Caco-2 (cell line): ENCODE measurements around the gene POU3F3. TPM values are rescaled to one million over a fixed set of nuclear protein-coding genes. Genes with fewer than 3 reads are reported as not detected.

Experiments
- BruUV-seq: library from RNA; stranded (reverse); fragments of 400-500 nt; replicated peaks from 2 replicates; lab custom pipeline; 2021; lab: Mats Ljungman, UMichigan
- CTCF ChIA-PET: fragments of 300-600 bp; sonication (Branson Sonifier 250); formaldehyde crosslinking; loops from one replicate; lab custom pipeline; 2022; ENCODE audit warnings: antibody characterized with exemption; lab: Charles Lee
- POLR2A ChIA-PET: fragments of 300-600 bp; sonication (Branson Sonifier 250); formaldehyde crosslinking; loops from one replicate; lab custom pipeline; 2022; ENCODE audit warnings: antibody characterized with exemption; lab: Charles Lee
- DNase-seq, 2 experiments: peaks; one replicate each; pipeline versions ENCODE4 v3.0.0 to v3.0.0-alpha.2; 2020 to 2022
- H3K27me3 ChIP-seq: replicated peaks from 2 replicates; pipeline ENCODE4 v1.6.0; 2011; ENCODE audit warnings: low read length; ENCODE audit not compliant: control insufficient read depth, insufficient read depth
- H3K36me3 ChIP-seq: 2 replicates; pipeline ENCODE4 v1.5.1; 2011; ENCODE audit warnings: low read length; ENCODE audit not compliant: control insufficient read depth, insufficient read depth
- H3K4me1 ChIP-seq: fragments of 250-450 bp; sonication (Bioruptor Pico); 2 replicates; pipeline ENCODE4 v1.5.1; 2020; ENCODE audit warnings: mild to moderate bottlenecking
- H3K4me3 ChIP-seq: 2 replicates; pipeline ENCODE4 v1.5.1; 2011; ENCODE audit warnings: low read depth, mild to moderate bottlenecking, control low read depth, low read length
- H3K9me3 ChIP-seq: fragments of 250-450 bp; sonication (Bioruptor Pico); 2 replicates; pipeline ENCODE4 v1.5.1; 2020; ENCODE audit warnings: mild to moderate bottlenecking, moderate library complexity
- H3K27ac Mint-ChIP-seq: one replicate; pipeline ENCODE4 v1.8.0; 2022; ENCODE audit warnings: mixed read lengths; ENCODE audit not compliant: unreplicated experiment
- H3K27me3 Mint-ChIP-seq: one replicate; pipeline ENCODE4 v1.8.0; 2022; ENCODE audit warnings: mixed read lengths; ENCODE audit not compliant: insufficient read depth, unreplicated experiment
- H3K36me3 Mint-ChIP-seq: one replicate; pipeline ENCODE4 v1.8.0; 2022; ENCODE audit warnings: mild to moderate bottlenecking, mixed read lengths; ENCODE audit not compliant: insufficient read depth, unreplicated experiment
- H3K4me1 Mint-ChIP-seq: one replicate; pipeline ENCODE4 v1.8.0; 2022; ENCODE audit warnings: low read depth, mixed read lengths; ENCODE audit not compliant: unreplicated experiment
- H3K4me3 Mint-ChIP-seq: one replicate; pipeline ENCODE4 v1.8.0; 2022; ENCODE audit warnings: mild to moderate bottlenecking, moderate library complexity, mixed read lengths; ENCODE audit not compliant: unreplicated experiment
- H3K9me3 Mint-ChIP-seq: one replicate; pipeline ENCODE4 v1.8.0; 2022; ENCODE audit warnings: mixed read lengths; ENCODE audit not compliant: unreplicated experiment
- CTCF ChIP-seq, 2 experiments: fragments of 200-600 bp in 1 of 2; IDR thresholded peaks; 1 replicate in 1 of 2; 2 replicates in 1 of 2; pipeline versions ENCODE4 v1.5.1 to v1.8.0; 2011 to 2022; ENCODE audit warnings: antibody characterized with exemption in 1 of 2, control low read depth in 1 of 2, inconsistent platforms in 1 of 2, low read depth in 1 of 2, low read length in 1 of 2, mild to moderate bottlenecking in 1 of 2, moderate library complexity in 1 of 2; ENCODE audit not compliant: insufficient read depth in 1 of 2, severe bottlenecking in 1 of 2, unreplicated experiment in 1 of 2
- intact Hi-C: fragments of 100-400 bp; cut with micrococcal nuclease; formaldehyde crosslinking; loops from one replicate; pipeline ENCODE4 v1.10.0; 2022; ENCODE audit not compliant: unreplicated experiment
- total RNA-seq: library from RNA; stranded (reverse); gene quantifications from 2 replicates; pipeline ENCODE4 v1.2.3, GENCODE V29; 2022

Gene POU3F3
- total RNA-seq, 1 experiment from 2014 or later, result not detected

GRCh38 chr2:104872866-104873688 lies 19.2 kb downstream of the POU3F3 start:
- no peaks in the 10 kb centered on the region for H3K4me1 Mint-ChIP-seq
- intact Hi-C loops, result loop anchor here (5.0 to 10.0 kb wide), 3 partner anchors 458 to 1711 kb away; no protein-coding TSS in a partner anchor
- peaks cover 3% of the 10 kb centered on the region for H3K27me3 ChIP-seq
- no peaks in the 10 kb centered on the region for H3K36me3 Mint-ChIP-seq
- H3K9me3 ChIP-seq, result no peaks in the 10 kb centered on the region
- no peaks in the 10 kb centered on the region for H3K9me3 Mint-ChIP-seq
- H3K27ac Mint-ChIP-seq, result no peak overlapping the region
- CTCF ChIA-PET, result no interaction called here
- TF ChIP-seq CTCF (IDR thresholded peaks at IDR 0.05; ENCODE audit: insufficient read depth in 1 of 2, low read depth in 1 of 2, low read length in 1 of 2, severe bottlenecking in 1 of 2, unreplicated experiment in 1 of 2), result peak; percentile 59 to 65
- POLR2A ChIA-PET, result no interaction called here
- H3K4me3 Mint-ChIP-seq, result peak overlapping the region; percentile 54
- H3K4me3 ChIP-seq, result peak overlapping the region; percentile 37
- peak; percentile 67 to 70 for DNase-seq
- peaks cover 20% of the 10 kb centered on the region for H3K27me3 Mint-ChIP-seq
- BruUV-seq, result no TSS peak
- peaks cover 4% of the 10 kb centered on the region for H3K4me1 ChIP-seq
- no peaks in the 10 kb centered on the region for H3K36me3 ChIP-seq

- ChIA-PET POLR2A (no interaction called here), CTCF (no interaction called here)
- peaks cover 3% of the 10 kb centered on the region for H3K27me3 ChIP-seq
- Mint-ChIP-seq H3K4me1 (no peaks in the 10 kb centered on the region), H3K27ac (no peak overlapping the region), H3K36me3 (no peaks in the 10 kb centered on the region), H3K9me3 (no peaks in the 10 kb centered on the region), H3K4me3 (peak overlapping the region; percentile 54), H3K27me3 (peaks cover 18% of the 10 kb centered on the region)
- no peak overlapping the region for H3K4me3 ChIP-seq
- H3K4me1 ChIP-seq, result peaks cover 4% of the 10 kb centered on the region
- DNase-seq, result no peak
- no peaks in the 10 kb centered on the region for H3K9me3 ChIP-seq
- TF ChIP-seq CTCF (IDR thresholded peaks at IDR 0.05; ENCODE audit: insufficient read depth in 1 of 2, low read depth in 1 of 2, low read length in 1 of 2, severe bottlenecking in 1 of 2, unreplicated experiment in 1 of 2), result no peak
- intact Hi-C loops, result loop anchor here (5.0 to 10.0 kb wide), 3 partner anchors 459 to 1711 kb away; no protein-coding TSS in a partner anchor
- no TSS peak for BruUV-seq
- no peaks in the 10 kb centered on the region for H3K36me3 ChIP-seq
Measured at GRCh38 chr2:104873689-104874054, 19.8 kb downstream of the POU3F3 start.

GRCh38 chr2:104874230-104874629 lies 20.3 kb downstream of the POU3F3 start:
- peaks cover 22% of the 10 kb centered on the region for H3K27me3 Mint-ChIP-seq
- POLR2A ChIA-PET, result no interaction called here
- CTCF ChIA-PET, result no interaction called here
- H3K36me3 ChIP-seq, result no peaks in the 10 kb centered on the region
- DNase-seq, result no peak
- H3K9me3 Mint-ChIP-seq, result no peaks in the 10 kb centered on the region
- TF ChIP-seq CTCF (IDR thresholded peaks at IDR 0.05; ENCODE audit: insufficient read depth in 1 of 2, low read depth in 1 of 2, low read length in 1 of 2, severe bottlenecking in 1 of 2, unreplicated experiment in 1 of 2), result no peak
- no peak overlapping the region for H3K4me3 ChIP-seq
- H3K27me3 ChIP-seq, result peaks cover 3% of the 10 kb centered on the region
- no peaks in the 10 kb centered on the region for H3K4me1 Mint-ChIP-seq
- H3K36me3 Mint-ChIP-seq, result no peaks in the 10 kb centered on the region
- H3K4me1 ChIP-seq, result peaks cover 4% of the 10 kb centered on the region
- intact Hi-C loops, result loop anchor here (5.0 to 10.0 kb wide), 3 partner anchors 459 to 1712 kb away; no protein-coding TSS in a partner anchor
- BruUV-seq, result no TSS peak
- no peaks in the 10 kb centered on the region for H3K9me3 ChIP-seq
- no peak overlapping the region for H3K4me3 Mint-ChIP-seq
- H3K27ac Mint-ChIP-seq, result no peak overlapping the region
